Brain pericyte (primary cell): ENCODE data around the gene RALB.
"Not testable (repeated sequence)": the region's sequence is repeated elsewhere in the genome, so short reads cannot be mapped to it uniquely, and the experiment has no call there.

ENCODE experiments used
- DNase-seq: peaks from one replicate; pipeline ENCODE4 v3.0.0-alpha.2; 2012; ENCODE audit warnings: low read depth, low spot score

RALB gene

GRCh38 chr2:120243211-120243610 is 9.4 kb upstream of the RALB start:
- DNase-seq: no peak

GRCh38 chr2:120243875-120244553 is 8.6 kb upstream of the RALB start:
- no peak for DNase-seq

GRCh38 chr2:120244656-120245519 is 7.8 kb upstream of the RALB start:
- DNase-seq: no peak

GRCh38 chr2:120245520-120246332 is 6.9 kb upstream of the RALB start:
- no peak for DNase-seq

- no peak for DNase-seq
Measured at GRCh38 chr2:120246546-120247300, 5.9 kb upstream of the RALB start.

- no peak for DNase-seq
Measured at GRCh38 chr2:120247851-120248250, 4.8 kb upstream of the RALB start.

GRCh38 chr2:120250640-120251039 is 2.0 kb upstream of the RALB start:
- no peak for DNase-seq

GRCh38 chr2:120251078-120251477 is 1.6 kb upstream of the RALB start:
- DNase-seq: no peak

GRCh38 chr2:120251880-120252224 is 800 bp upstream of the RALB start:
- DNase-seq: no peak

- peak; percentile 27 for DNase-seq
Measured at GRCh38 chr2:120253021-120253882, 600 bp downstream of the RALB start.

GRCh38 chr2:120254178-120254577 is 1.5 kb downstream of the RALB start:
- no peak for DNase-seq

- DNase-seq: no peak
Measured at GRCh38 chr2:120255071-120255470, 2.4 kb downstream of the RALB start.

- DNase-seq: no peak
Measured at GRCh38 chr2:120255986-120256650, 3.5 kb downstream of the RALB start.

GRCh38 chr2:120256651-120257000 is 4.0 kb downstream of the RALB start:
- DNase-seq: no peak

- no peak for DNase-seq
Measured at GRCh38 chr2:120257522-120257921, 4.9 kb downstream of the RALB start.

- no peak for DNase-seq
Measured at GRCh38 chr2:120258196-120258595, 5.5 kb downstream of the RALB start.

- not testable (repeated sequence) for DNase-seq
Measured at GRCh38 chr2:120259939-120260338, 7.3 kb downstream of the RALB start.

- DNase-seq: no peak
Measured at GRCh38 chr2:120260736-120261135, 8.1 kb downstream of the RALB start.

GRCh38 chr2:120261387-120262006 is 8.8 kb downstream of the RALB start:
- DNase-seq: no peak

GRCh38 chr2:120262150-120262549 is 9.5 kb downstream of the RALB start:
- DNase-seq: no peak
